GM23338 (cell line): ENCODE results near the gene CEP57. TPM values are rescaled to one million over a fixed set of nuclear protein-coding genes. Genes with fewer than 3 reads are reported as not detected.

ENCODE experiments used
- ATAC-seq: fragments of 200-7000 bp; cut with Tn5 transposase; 3 replicates; pipeline ENCODE4 v1.9.1; 2020
- DNase-seq: peaks from one replicate; pipeline ENCODE4 v3.0.0-alpha.2; 2015; ENCODE audit warnings: low spot score
- H2AFZ ChIP-seq: fragments of 200-600 bp; sonication (generic); 2 replicates; pipeline ENCODE4 v1.8.0; 2016; ENCODE audit warnings: antibody characterized with exemption, mild to moderate bottlenecking, moderate library complexity
- H3F3A ChIP-seq: fragments of 200-600 bp; sonication (generic); replicated peaks from 2 replicates; pipeline ENCODE4 v1.8.0; 2017; ENCODE audit warnings: antibody characterized with exemption, mixed run types, low read depth
- H3K27ac ChIP-seq: fragments of 200-600 bp; sonication (generic); 2 replicates; pipeline ENCODE4 v1.6.1; 2016; ENCODE audit warnings: low read depth
- H3K27me3 ChIP-seq: fragments of 200-600 bp; sonication (generic); 2 replicates; pipeline ENCODE4 v1.8.0; 2016; ENCODE audit warnings: mild to moderate bottlenecking, mixed run types, moderate library complexity; ENCODE audit not compliant: insufficient read depth
- H3K36me3 ChIP-seq: fragments of 200-600 bp; sonication (generic); 2 replicates; pipeline ENCODE4 v1.8.0; 2016; ENCODE audit warnings: mild to moderate bottlenecking; ENCODE audit not compliant: insufficient read depth
- H3K4me1 ChIP-seq: fragments of 200-600 bp; sonication (generic); 2 replicates; pipeline ENCODE4 v1.8.0; 2016; ENCODE audit warnings: mild to moderate bottlenecking, moderate library complexity; ENCODE audit not compliant: insufficient read depth
- H3K4me2 ChIP-seq: fragments of 200-600 bp; sonication (generic); 2 replicates; pipeline ENCODE4 v1.7.1; 2017; ENCODE audit warnings: mixed run types
- H3K4me3 ChIP-seq: fragments of 200-600 bp; sonication (generic); 2 replicates; pipeline ENCODE4 v1.6.1; 2016; ENCODE audit warnings: mixed run types
- H3K79me2 ChIP-seq: fragments of 200-600 bp; sonication (generic); replicated peaks from 2 replicates; pipeline ENCODE4 v1.8.0; 2017; ENCODE audit warnings: mild to moderate bottlenecking; ENCODE audit not compliant: insufficient read depth
- H3K9me2 ChIP-seq: fragments of 200-600 bp; sonication (generic); 2 replicates; pipeline ENCODE4 v1.8.0; 2017; ENCODE audit not compliant: insufficient read depth
- H4K20me1 ChIP-seq: fragments of 200-600 bp; sonication (generic); replicated peaks from 2 replicates; pipeline ENCODE4 v1.8.0; 2017; ENCODE audit warnings: mild to moderate bottlenecking; ENCODE audit not compliant: insufficient read depth
- H3K27ac Mint-ChIP-seq: 2 replicates; pipeline ENCODE4 v1.8.0; 2020; ENCODE audit warnings: inconsistent platforms, mild to moderate bottlenecking, moderate library complexity, mixed read lengths
- H3K27me3 Mint-ChIP-seq: 3 replicates; pipeline ENCODE4 v1.8.0; 2022; ENCODE audit warnings: low read depth, mild to moderate bottlenecking, moderate library complexity, mixed read lengths, inconsistent platforms; ENCODE audit not compliant: insufficient read depth, poor library complexity
- H3K36me3 Mint-ChIP-seq: 3 replicates; pipeline ENCODE4 v1.8.0; 2021; ENCODE audit warnings: low read depth, mild to moderate bottlenecking, inconsistent platforms, moderate library complexity, mixed read lengths
- H3K4me1 Mint-ChIP-seq: 3 replicates; pipeline ENCODE4 v1.8.0; 2020; ENCODE audit warnings: mild to moderate bottlenecking, inconsistent platforms, mixed read lengths
- H3K4me3 Mint-ChIP-seq: 3 replicates; pipeline ENCODE4 v1.8.0; 2021; ENCODE audit warnings: moderate library complexity, mild to moderate bottlenecking, inconsistent platforms, mixed read lengths
- H3K9me3 Mint-ChIP-seq: 3 replicates; pipeline ENCODE4 v1.8.0; 2020; ENCODE audit warnings: moderate library complexity, mild to moderate bottlenecking, inconsistent platforms, mixed read lengths
- CREB1 ChIP-seq: fragments of 250-450 bp; sonication (Bioruptor Pico); IDR thresholded peaks from 2 replicates; pipeline ENCODE4 v1.5.0; 2020; ENCODE audit warnings: low read depth, mild to moderate bottlenecking, moderate library complexity
- JUNB ChIP-seq: IDR thresholded peaks from one replicate; pipeline ENCODE4 v1.6.1; 2016; ENCODE audit warnings: antibody characterized with exemption; ENCODE audit not compliant: unreplicated experiment
- NANOG ChIP-seq: IDR thresholded peaks from 2 replicates; pipeline ENCODE4 v1.6.1; 2016; ENCODE audit warnings: antibody characterized with exemption, borderline replicate concordance
- ZNF114 ChIP-seq: fragments of 250-450 bp; sonication (Bioruptor Pico); IDR thresholded peaks from 2 replicates; pipeline ENCODE4 v1.5.0; 2020; ENCODE audit warnings: mild to moderate bottlenecking, moderate library complexity
- polyA plus RNA-seq: library from polyadenylated mRNA; unstranded; fragments of >200 nt; fragmentation: Nextera tagmentation; extraction: Ambion mirVana; gene quantifications from 2 replicates; pipeline ENCODE4 v1.2.1, GENCODE V29; 2016
- total RNA-seq: library from RNA; depleted of rRNA; stranded (reverse); fragments of >200 nt; shearing (Covaris generic); gene quantifications from 2 replicates; pipeline ENCODE4 v1.2.3, GENCODE V29; 2014
- TF ChIP-seq, protein P1 (sequence below): fragments of 250-450 bp; sonication (Bioruptor Pico); IDR thresholded peaks from 2 replicates; pipeline ENCODE4 v1.5.0; 2020; ENCODE audit warnings: mild to moderate bottlenecking, moderate library complexity
- TF ChIP-seq, protein P2 (sequence below): IDR thresholded peaks from one replicate; pipeline ENCODE4 v1.6.1; 2018; ENCODE audit warnings: antibody characterized with exemption; ENCODE audit not compliant: unreplicated experiment

CEP57 gene
- total and polyA plus RNA-seq, 2 experiments from 2014 or later, result 76.2 to 124 TPM

DNA sequence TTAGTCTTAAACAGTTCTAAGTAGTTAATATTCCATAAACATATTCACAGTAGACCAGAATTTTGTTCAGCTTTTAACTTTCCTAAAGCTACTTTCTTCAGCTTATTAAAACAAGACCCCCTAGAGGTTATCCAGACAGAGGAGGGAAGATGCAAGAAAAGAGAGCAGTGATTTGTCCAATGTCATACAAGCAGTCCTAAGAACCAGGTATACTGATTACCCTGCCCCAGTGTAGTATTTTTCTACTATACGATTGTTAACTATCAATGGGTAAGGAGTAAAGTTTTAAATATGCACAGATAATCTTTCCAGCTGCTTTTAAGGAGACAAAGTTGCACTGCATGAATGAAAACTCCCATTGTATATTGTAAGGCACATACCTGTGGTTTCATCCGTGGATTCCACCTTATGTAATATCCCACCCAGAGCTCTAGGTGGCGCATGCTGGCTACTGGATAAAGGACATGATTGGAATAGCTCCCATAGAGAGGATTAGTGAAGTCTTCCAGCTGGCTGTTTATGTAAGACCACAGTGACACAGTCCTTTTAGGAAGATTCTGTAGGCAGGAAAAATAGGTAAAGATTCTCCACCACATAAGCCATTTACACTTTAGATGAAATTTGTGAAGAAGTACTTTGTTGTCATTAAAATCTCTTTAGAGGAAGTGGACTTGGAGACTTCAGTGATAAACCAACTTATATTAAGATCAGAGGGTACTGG lies 45.6 kb downstream of the CEP57 start (continued):
- TF ChIP-seq, protein P1, sequence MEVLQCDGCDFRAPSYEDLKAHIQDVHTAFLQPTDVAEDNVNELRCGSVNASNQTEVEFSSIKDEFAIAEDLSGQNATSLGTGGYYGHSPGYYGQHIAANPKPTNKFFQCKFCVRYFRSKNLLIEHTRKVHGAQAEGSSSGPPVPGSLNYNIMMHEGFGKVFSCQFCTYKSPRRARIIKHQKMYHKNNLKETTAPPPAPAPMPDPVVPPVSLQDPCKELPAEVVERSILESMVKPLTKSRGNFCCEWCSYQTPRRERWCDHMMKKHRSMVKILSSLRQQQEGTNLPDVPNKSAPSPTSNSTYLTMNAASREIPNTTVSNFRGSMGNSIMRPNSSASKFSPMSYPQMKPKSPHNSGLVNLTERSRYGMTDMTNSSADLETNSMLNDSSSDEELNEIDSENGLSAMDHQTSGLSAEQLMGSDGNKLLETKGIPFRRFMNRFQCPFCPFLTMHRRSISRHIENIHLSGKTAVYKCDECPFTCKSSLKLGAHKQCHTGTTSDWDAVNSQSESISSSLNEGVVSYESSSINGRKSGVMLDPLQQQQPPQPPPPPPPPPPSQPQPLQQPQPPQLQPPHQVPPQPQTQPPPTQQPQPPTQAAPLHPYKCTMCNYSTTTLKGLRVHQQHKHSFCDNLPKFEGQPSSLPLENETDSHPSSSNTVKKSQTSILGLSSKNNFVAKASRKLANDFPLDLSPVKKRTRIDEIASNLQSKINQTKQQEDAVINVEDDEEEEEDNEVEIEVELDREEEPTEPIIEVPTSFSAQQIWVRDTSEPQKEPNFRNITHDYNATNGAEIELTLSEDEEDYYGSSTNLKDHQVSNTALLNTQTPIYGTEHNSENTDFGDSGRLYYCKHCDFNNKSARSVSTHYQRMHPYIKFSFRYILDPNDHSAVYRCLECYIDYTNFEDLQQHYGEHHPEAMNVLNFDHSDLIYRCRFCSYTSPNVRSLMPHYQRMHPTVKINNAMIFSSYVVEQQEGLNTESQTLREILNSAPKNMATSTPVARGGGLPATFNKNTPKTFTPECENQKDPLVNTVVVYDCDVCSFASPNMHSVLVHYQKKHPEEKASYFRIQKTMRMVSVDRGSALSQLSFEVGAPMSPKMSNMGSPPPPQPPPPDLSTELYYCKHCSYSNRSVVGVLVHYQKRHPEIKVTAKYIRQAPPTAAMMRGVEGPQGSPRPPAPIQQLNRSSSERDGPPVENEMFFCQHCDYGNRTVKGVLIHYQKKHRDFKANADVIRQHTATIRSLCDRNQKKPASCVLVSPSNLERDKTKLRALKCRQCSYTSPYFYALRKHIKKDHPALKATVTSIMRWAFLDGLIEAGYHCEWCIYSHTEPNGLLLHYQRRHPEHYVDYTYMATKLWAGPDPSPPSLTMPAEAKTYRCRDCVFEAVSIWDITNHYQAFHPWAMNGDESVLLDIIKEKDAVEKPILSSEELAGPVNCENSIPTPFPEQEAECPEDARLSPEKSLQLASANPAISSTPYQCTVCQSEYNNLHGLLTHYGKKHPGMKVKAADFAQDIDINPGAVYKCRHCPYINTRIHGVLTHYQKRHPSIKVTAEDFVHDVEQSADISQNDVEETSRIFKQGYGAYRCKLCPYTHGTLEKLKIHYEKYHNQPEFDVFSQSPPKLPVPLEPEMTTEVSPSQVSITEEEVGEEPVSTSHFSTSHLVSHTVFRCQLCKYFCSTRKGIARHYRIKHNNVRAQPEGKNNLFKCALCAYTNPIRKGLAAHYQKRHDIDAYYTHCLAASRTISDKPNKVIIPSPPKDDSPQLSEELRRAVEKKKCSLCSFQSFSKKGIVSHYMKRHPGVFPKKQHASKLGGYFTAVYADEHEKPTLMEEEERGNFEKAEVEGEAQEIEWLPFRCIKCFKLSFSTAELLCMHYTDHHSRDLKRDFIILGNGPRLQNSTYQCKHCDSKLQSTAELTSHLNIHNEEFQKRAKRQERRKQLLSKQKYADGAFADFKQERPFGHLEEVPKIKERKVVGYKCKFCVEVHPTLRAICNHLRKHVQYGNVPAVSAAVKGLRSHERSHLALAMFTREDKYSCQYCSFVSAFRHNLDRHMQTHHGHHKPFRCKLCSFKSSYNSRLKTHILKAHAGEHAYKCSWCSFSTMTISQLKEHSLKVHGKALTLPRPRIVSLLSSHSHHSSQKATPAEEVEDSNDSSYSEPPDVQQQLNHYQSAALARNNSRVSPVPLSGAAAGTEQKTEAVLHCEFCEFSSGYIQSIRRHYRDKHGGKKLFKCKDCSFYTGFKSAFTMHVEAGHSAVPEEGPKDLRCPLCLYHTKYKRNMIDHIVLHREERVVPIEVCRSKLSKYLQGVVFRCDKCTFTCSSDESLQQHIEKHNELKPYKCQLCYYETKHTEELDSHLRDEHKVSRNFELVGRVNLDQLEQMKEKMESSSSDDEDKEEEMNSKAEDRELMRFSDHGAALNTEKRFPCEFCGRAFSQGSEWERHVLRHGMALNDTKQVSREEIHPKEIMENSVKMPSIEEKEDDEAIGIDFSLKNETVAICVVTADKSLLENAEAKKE (CRISPR knock-in tag), result no peak

GRCh38 chr11:95845167-95845566 lies 54.9 kb downstream of the CEP57 start:
- H3K4me3 Mint-ChIP-seq, result no peak overlapping the region
- no peak for ATAC-seq
- peaks cover 4% of the 10 kb centered on the region; the same call in 1 of the 2 replicates for H4K20me1 ChIP-seq
- H2AFZ ChIP-seq, result no peak overlapping the region
- no peak overlapping the region for H3K27ac Mint-ChIP-seq
- no peaks in the 10 kb centered on the region for H3F3A ChIP-seq
- no peaks in the 10 kb centered on the region for H3K79me2 ChIP-seq
- H3K27ac ChIP-seq, result no peak overlapping the region
- no peaks in the 10 kb centered on the region for H3K9me3 Mint-ChIP-seq
- H3K27me3 Mint-ChIP-seq, result no peaks in the 10 kb centered on the region
- no peaks in the 10 kb centered on the region for H3K4me1 Mint-ChIP-seq
- H3K36me3 ChIP-seq, result peaks cover 3% of the 10 kb centered on the region; the same call in 1 of the 2 replicates
- peaks cover 16% of the 10 kb centered on the region; the same call in 2 of the 3 replicates for H3K36me3 Mint-ChIP-seq
- H3K4me3 ChIP-seq, result no peak overlapping the region
- no peaks in the 10 kb centered on the region for H3K9me2 ChIP-seq
- DNase-seq, result no peak
- no peak overlapping the region for H3K4me2 ChIP-seq
- no peaks in the 10 kb centered on the region for H3K4me1 ChIP-seq
- H3K27me3 ChIP-seq, result no peaks in the 10 kb centered on the region
- TF ChIP-seq, protein P2, sequence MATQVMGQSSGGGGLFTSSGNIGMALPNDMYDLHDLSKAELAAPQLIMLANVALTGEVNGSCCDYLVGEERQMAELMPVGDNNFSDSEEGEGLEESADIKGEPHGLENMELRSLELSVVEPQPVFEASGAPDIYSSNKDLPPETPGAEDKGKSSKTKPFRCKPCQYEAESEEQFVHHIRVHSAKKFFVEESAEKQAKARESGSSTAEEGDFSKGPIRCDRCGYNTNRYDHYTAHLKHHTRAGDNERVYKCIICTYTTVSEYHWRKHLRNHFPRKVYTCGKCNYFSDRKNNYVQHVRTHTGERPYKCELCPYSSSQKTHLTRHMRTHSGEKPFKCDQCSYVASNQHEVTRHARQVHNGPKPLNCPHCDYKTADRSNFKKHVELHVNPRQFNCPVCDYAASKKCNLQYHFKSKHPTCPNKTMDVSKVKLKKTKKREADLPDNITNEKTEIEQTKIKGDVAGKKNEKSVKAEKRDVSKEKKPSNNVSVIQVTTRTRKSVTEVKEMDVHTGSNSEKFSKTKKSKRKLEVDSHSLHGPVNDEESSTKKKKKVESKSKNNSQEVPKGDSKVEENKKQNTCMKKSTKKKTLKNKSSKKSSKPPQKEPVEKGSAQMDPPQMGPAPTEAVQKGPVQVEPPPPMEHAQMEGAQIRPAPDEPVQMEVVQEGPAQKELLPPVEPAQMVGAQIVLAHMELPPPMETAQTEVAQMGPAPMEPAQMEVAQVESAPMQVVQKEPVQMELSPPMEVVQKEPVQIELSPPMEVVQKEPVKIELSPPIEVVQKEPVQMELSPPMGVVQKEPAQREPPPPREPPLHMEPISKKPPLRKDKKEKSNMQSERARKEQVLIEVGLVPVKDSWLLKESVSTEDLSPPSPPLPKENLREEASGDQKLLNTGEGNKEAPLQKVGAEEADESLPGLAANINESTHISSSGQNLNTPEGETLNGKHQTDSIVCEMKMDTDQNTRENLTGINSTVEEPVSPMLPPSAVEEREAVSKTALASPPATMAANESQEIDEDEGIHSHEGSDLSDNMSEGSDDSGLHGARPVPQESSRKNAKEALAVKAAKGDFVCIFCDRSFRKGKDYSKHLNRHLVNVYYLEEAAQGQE, result no peak
- TF ChIP-seq JUNB, result no peak
- TF ChIP-seq ZNF114 (CRISPR knock-in tag), result no peak
- TF ChIP-seq CREB1 (CRISPR knock-in tag), result no peak
- TF ChIP-seq NANOG, result no peak
